Chondrocyte (in vitro differentiated cells): ENCODE data around the gene TNFAIP3. TPM values are rescaled to one million over a fixed set of nuclear protein-coding genes. Genes with fewer than 3 reads are reported as not detected.

ENCODE experiments used
- DNase-seq: peaks from one replicate; pipeline ENCODE4 v3.0.0; 2021; ENCODE audit warnings: mixed read lengths, low spot score
- H3K27ac Mint-ChIP-seq: one replicate; pipeline ENCODE4 v1.8.0; 2021; ENCODE audit warnings: mild to moderate bottlenecking, moderate library complexity, mixed read lengths; ENCODE audit not compliant: unreplicated experiment
- H3K27me3 Mint-ChIP-seq: 2 replicates; pipeline ENCODE4 v1.8.0; 2021; ENCODE audit warnings: low read depth, mixed read lengths
- H3K36me3 Mint-ChIP-seq: 2 replicates; pipeline ENCODE4 v1.8.0; 2021; ENCODE audit warnings: low read depth, mixed read lengths
- H3K4me1 Mint-ChIP-seq: 2 replicates; pipeline ENCODE4 v1.8.0; 2021; ENCODE audit warnings: low read depth, mild to moderate bottlenecking, mixed read lengths
- H3K4me3 Mint-ChIP-seq: one replicate; pipeline ENCODE4 v1.8.0; 2021; ENCODE audit warnings: mild to moderate bottlenecking, moderate library complexity, mixed read lengths; ENCODE audit not compliant: unreplicated experiment
- H3K9me3 Mint-ChIP-seq: 2 replicates; pipeline ENCODE4 v1.8.0; 2021; ENCODE audit warnings: low read depth, mixed read lengths
- CTCF ChIP-seq: fragments of 200-600 bp; sonication (generic); IDR thresholded peaks from 2 replicates; pipeline ENCODE4 v1.5.0; 2021; ENCODE audit warnings: antibody characterized with exemption, mild to moderate bottlenecking, moderate library complexity
- total RNA-seq: library from RNA; stranded (reverse); gene quantifications from 3 replicates; pipeline ENCODE4 v1.2.1, GENCODE V29; 2021

TNFAIP3 gene
- total RNA-seq, 1 donor from 2014 or later = 7.2 TPM

DNA sequence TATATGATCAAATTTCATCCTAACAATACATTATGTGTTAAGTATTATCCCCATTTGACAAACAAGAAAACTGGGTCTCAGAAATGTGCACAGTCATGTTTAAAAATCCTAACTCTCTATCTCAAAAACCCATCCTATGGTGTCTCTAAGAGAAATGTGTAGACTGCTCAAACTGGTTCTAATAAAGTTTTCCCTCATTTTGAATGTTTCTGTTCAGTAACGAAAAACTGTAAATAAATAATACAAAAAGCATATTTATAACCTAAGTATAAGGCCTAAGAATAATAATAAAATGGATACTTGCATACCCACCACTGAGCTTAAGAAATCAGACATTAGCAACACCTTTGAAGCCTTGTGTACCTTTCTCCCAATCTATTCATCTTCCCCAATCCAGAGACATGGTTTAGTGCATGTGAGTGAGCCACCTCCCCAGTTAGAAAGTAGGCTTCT is 39.0 kb downstream of the TNFAIP3 start:
- H3K36me3 Mint-ChIP-seq = no peaks in the 10 kb centered on the region
- no peaks in the 10 kb centered on the region for H3K27me3 Mint-ChIP-seq
- no peak for TF ChIP-seq CTCF
- H3K9me3 Mint-ChIP-seq = no peaks in the 10 kb centered on the region
- H3K4me3 Mint-ChIP-seq = no peak overlapping the region
- no peak overlapping the region for H3K27ac Mint-ChIP-seq
- DNase-seq = no peak
- H3K4me1 Mint-ChIP-seq = peaks cover 17% of the 10 kb centered on the region

DNA sequence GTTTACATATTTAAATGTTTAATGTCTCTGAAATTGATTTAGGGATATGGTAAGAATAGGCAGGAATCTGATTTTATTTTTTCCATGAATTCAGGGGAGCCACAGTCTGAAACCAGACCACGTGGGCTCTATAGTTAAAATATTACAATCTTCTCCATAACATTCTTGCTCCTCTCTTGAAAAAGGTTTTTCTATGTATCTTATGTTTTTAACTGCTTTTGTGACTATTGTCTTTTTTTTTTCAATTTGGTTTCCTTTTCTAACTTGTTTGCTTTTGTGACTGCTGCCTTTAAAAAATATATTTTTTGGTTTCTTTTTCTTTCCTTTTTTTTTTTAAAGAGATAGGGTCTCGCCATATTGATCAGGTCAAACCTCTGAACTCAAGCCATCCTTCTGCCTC is 40.1 kb downstream of the TNFAIP3 start:
- DNase-seq = no peak
- TF ChIP-seq CTCF = no peak
- Mint-ChIP-seq H3K27me3 (no peaks in the 10 kb centered on the region), H3K4me1 (peaks cover 27% of the 10 kb centered on the region), H3K4me3 (no peak overlapping the region), H3K27ac (no peak overlapping the region), H3K9me3 (no peaks in the 10 kb centered on the region), H3K36me3 (no peaks in the 10 kb centered on the region)

DNA sequence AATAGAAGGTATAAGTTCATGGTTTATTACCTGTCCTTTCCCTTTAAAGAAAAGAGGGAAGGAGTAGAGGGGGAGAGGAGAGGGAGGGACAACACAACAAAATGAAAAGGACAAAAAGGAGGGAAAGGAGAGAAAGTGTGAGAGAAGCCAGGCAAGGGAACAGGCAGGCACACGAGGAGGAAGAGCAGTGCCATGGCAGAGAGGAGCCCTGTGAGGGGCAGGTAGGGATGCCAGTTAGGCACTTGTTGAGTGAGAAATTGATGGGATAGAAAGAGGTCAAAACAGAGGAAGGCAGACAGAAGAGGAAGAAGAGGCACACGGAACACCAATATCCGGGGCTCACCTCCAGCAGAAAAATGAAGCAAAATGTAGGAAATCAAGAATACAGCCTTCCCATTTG is 42.5 kb downstream of the TNFAIP3 start:
- H3K27me3 Mint-ChIP-seq = no peaks in the 10 kb centered on the region
- no peak for TF ChIP-seq CTCF
- no peak overlapping the region for H3K4me3 Mint-ChIP-seq
- no peak overlapping the region for H3K27ac Mint-ChIP-seq
- H3K4me1 Mint-ChIP-seq = peaks cover 30% of the 10 kb centered on the region
- H3K36me3 Mint-ChIP-seq = peaks cover 4% of the 10 kb centered on the region
- peaks cover 16% of the 10 kb centered on the region for H3K9me3 Mint-ChIP-seq
- no peak for DNase-seq

DNA sequence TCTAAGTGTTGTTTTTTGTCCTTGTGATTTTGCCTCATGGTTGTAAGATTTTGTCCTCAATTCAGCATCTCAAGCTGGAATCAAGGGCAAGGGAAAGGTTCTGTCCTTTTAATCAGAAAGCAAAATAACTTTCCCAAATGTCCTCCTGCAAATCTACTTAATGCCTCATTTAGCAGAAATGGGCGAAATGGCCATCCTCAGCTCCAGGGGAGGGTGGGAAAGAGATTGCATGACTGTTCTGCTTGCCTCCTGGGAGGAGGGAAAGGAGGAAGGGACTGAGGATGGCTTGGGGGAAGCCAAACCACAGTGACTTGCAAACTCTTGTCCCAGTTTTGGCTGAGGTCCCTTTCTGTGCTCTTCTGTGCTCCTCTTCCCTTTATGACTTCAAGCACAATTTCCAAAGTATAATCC is 43.4 kb downstream of the TNFAIP3 start:
- Mint-ChIP-seq H3K27ac (no peak overlapping the region), H3K4me3 (no peak overlapping the region), H3K27me3 (no peaks in the 10 kb centered on the region), H3K4me1 (peaks cover 27% of the 10 kb centered on the region), H3K36me3 (peaks cover 4% of the 10 kb centered on the region), H3K9me3 (peaks cover 16% of the 10 kb centered on the region)
- TF ChIP-seq CTCF = no peak
- no peak for DNase-seq

DNA sequence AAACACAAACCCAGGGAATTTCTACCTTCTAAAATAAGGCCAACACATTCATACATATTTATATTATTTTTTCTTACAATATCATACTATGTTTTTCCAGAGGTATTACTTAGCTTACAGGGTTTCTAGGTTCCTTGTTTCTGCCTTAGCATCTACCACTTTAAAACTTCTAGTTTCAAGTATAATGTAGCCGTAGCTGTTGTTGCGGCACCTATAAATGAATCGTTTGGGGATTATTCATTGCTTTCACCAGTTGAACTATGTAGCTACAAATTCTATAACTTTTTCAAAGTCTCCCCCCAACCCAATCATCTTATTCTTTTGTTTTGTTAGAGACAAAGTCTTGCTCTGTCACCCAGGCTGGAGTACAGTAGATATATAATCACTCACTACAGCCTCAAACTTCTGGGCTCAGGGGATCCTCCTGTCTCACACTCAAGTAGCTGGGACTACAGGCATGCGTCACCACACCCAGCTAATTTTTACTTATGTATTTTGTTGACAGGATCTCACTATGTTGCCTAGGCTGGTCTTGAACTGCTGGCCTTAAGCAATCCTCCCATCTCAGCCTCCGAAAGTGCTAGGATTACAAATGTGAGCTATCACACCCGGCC is 43.9 kb downstream of the TNFAIP3 start:
- Mint-ChIP-seq H3K4me1 (peaks cover 27% of the 10 kb centered on the region), H3K27ac (no peak overlapping the region), H3K9me3 (peaks cover 16% of the 10 kb centered on the region), H3K27me3 (no peaks in the 10 kb centered on the region), H3K36me3 (peaks cover 4% of the 10 kb centered on the region), H3K4me3 (no peak overlapping the region)
- TF ChIP-seq CTCF = no peak
- no peak for DNase-seq
